GM18502 (cell line): Measurements from ENCODE around the gene PTPN12.
A peak's percentile ranks its signal among the peaks of the same experiment; 100 is the strongest.
"Not testable (repeated sequence)": the region's sequence is repeated elsewhere in the genome, so short reads cannot be mapped to it uniquely, and the experiment has no call there.

Experiments used
- ATAC-seq: cut with Tn5 transposase; IDR thresholded peaks from one replicate; pipeline ENCODE4 v1.9.1; 2021; ENCODE audit warnings: mild to moderate bottlenecking; ENCODE audit not compliant: unreplicated experiment, poor library complexity

PTPN12 gene

DNA sequence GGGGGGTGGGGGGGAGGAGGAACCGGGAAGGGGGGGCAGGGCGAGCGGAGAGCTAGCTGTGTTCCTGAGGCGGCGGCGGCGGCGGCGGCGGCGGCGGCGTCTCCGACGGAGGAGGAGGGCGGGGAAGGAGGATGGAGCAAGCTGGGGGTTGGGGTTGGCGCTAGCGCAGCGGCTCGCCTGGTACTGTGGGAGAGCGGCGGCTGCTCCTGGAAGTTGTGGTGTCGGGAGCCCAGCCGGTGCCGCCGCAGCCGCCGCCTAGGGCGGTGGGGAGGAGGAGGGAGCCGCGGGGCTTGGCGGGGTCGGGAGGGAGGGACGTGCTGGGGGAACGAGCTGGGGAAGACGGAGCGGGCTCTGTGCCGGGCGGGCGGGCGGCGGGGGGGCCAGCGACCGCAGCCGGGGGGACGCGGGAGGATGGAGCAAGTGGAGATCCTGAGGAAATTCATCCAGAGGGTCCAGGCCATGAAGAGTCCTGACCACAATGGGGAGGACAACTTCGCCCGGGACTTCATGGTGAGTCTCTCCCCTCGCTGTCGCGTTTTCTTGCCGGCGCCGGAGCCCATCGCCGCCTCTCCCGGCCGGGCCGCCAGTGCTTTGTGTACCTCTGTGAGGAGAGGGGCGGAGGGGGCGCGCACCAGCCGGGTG lies at the start of gene PTPN12:
PTPN12 (plus strand) TSS at position 160 of the 642 bp plus-strand sequence; CDS start at position 412, 252 bp downstream.
- ATAC-seq, result peak; percentile 39

DNA sequence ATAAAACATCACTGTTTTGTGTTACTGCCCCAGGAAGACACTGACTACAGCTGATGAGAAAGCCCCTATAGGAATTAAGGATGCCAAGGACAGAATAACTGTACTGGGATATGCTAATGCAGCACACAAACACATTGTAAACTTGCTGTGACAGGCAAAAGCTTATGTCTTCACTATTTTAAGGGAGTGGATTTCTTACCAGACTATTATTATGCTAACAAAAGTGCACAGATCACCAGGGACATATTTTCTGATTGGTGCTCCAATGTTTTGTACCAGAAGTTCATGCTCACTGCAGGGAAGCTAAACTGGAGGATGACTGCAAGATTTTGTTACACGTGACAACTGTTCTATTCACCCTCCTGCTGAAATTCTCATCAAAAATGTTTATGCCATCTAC lies 48.1 kb upstream of the PTPN12 start:
- no peak for ATAC-seq

DNA sequence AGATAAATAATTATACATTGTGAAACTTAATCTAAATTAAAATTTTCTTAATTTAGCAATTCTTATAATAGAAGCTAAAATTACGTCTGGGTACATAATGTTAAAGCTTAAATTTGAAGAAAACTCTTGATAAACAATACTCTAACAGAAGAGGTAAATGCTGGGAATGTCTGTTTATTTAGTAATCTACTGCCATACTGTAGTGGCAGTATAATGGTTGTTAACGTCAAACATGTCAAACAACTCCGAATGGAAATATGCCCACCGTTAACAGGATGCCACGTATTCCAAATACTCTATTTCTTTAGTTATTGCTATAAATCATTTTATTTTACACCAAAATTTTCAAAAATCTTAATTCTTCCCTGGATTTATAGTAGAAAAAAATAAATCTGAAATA lies 40.0 kb upstream of the PTPN12 start:
- ATAC-seq, result no peak

DNA sequence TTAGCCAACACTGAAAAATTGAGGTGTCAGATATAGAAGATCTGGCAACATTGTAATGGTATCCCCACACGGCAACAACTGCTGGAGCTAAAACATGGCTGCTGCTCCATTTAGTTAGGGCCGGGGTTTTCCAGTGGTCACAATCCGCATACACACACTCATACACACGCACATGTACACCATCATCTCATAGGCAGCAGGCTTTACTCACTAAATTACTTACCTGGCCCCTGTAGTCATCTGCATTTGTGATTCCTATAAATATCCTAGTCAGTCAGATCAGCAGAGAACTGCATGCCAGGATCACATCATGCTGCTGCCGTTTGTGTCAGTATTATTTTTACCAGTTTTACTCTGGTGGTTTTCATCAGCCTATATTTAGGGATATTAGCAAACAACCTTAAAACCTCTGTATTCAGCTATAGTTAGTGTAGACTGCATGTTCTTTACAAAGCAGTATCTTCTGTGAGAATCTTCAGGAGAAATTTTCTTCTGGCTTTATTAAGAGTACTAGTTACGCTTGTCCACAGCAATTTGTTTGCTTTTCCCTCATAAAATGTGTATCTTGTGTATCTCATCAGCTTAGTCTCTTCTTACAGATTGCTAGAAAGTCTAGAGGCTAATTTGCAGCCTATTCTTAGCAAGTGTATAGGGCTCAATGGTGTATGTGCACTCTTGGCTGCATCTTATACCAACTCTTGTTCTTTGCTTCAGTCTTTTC lies 38.3 kb upstream of the PTPN12 start:
- ATAC-seq, result peak; percentile 78

DNA sequence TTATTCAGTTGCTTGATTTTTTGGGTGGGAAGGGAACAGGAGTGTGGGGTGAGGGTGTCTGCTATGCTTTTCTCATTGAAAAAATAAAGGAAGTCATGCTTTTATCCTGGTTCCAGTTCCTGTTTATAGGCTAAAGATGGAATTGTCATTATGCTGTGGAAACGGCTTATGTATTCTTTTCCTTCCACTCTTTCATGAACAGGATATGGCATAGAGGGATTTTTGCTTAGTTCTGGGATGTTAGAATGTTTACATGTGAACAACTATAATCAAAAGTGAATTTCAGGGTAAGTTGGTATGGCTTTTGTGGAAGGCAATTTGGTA lies 35.9 kb upstream of the PTPN12 start:
- ATAC-seq, result no peak

DNA sequence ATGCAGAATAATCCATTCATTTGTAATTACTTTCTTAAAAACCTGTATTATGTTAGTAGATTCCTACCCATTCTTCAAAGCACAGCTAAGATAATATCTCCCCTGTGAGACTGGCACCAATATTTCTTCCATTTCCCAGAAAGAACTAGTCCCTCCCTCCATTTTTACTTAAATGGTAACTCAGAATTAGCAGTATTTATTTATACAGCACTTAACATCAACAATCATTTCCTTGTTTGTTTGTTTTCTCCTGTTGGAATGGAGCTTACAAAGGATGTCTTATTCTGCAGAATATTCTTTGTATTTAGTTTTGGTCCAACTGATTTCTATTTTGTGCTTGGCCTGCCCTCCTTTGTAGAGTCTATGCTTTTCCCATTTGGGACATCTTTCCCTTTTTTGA lies 32.1 kb upstream of the PTPN12 start:
- ATAC-seq, result no peak

DNA sequence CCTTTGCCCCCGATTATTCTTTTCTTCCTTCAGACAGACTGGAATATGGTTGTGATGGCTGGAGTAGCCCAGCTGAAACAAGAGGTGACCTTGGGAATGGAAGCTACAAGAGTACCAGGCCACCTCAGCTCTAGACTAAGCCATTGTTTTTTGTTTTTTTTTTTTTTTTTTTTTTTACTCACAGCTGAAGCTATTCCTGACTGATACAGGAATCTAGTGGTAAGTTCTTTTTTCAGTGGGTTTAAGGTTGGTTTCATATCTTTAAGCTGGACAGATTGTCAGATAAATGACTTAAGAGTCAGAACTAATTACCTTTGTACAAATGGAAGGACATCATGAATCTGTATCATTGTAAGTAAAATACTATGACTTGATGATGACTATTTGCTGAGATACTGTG lies 30.2 kb upstream of the PTPN12 start:
- no peak for ATAC-seq

DNA sequence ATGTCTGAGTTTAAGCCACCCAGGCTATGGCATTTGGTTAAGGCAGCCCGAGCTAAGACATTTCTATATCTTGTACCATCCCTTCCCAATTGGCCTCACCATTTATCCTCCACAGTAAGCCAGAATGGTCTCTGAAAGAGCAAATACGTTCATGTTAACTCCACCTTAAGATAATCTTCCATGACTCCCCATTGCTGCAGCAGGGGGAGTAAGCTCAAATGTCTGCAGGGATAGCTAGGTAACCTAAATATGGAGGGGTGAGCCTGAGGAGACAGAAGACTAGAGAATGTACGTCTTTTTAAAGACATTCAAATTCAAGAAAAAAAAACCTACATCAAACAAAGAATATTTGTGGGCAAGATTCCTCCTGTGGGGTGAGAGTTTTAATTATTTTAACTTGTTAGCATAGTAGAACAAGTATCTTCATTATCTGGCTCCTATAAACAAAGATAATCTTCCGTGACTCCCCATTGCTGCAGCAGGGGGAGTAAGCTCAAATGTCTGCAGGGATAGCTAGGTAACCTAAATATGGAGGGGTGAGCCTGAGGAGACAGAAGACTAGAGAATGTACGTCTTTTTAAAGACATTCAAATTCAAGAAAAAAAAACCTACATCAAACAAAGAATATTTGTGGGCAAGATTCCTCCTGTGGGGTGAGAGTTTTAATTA lies 24.0 kb upstream of the PTPN12 start:
- not testable (repeated sequence) for ATAC-seq

DNA sequence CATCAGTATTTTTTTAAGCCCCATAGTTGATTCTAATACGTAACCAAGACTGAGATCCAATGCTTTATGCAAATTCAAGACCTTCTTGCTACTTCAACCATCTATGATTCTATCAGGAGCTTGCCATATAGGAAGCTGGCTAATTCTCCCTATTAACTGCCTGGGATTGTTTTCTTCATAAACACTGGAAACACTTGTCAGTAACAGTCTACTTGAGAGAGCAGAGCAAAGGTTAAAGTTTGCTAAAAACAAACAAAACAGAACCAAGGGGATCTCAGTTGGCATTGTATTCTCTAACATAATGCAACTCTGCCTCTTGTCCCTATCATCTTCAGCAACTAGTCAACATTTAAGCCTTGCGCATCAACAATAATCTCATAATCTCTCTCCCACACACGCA lies 21.0 kb upstream of the PTPN12 start:
- ATAC-seq, result no peak

DNA sequence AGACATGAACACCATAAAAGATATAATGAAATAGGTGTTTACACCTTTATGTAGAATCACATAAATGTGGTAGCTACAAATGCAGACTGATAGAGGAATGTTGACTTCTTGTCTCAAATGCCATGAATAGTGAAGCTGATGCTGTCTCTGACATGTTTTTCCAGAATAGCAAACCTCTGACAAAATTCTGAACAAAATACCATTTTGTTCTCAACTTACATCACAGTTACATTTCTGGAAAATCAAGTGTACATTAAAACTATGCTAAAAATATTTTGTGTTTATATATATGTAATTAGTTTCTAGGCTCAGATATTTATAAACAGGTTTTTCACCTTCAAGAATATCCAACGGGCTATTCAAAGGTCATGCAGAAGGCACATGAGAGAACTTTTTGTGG lies 16.8 kb upstream of the PTPN12 start:
- no peak for ATAC-seq

DNA sequence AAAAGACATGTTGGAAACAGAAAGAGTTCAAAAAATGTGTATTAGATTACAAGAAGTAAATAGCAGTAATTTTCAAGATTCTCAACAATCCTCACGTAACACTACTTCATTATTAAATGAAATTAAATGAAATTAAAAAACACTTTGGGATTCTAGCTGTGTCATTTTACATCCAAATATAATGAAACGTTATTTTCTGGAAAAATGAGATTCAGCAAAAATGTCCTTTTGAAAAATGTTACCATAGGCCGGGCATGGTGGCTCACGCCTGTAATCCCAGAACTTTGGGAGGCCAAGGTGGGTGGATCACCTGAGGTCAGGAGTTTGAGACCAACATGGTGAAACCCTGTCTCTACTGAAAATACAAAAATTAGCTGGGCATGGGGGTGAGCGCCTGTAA lies 15.6 kb upstream of the PTPN12 start:
- ATAC-seq, result not testable (repeated sequence)

DNA sequence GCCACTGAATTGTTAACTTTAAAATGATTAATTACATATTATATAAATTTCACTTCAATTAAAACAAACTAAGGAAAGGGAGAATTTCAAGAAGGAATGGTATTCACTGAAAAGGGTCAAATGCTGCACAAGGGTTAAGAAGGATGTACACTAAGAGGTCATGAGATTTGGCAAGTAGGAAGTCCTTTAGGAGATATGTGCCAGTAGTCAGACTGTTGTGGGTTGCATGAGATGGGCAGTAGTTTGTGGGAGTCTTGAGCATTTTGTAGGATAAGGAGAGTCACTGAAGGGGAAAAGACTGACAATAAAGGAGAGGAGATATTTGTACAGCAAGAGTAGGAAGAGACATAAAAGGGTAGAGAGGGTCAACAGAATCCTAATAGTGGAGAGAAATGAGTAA lies 12.4 kb upstream of the PTPN12 start:
- ATAC-seq, result no peak

DNA sequence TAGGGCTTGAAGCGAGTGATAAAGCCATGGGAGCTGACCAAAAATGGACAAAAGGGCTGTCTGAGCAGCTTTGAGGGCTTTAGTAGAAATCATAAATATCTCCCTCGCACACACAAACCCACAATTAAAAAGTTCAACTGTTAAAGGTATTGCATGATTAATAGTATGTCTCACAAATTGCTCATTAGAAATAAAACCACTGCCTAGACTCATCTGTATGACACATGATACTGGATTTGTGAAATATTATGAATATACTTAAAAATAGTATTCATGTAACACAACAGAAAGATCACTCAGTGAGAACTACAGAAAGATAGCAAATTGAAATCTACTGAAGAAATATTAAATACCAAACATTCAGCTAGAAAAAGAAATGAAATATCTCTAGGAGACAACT lies 11.9 kb upstream of the PTPN12 start:
- ATAC-seq, result no peak

DNA sequence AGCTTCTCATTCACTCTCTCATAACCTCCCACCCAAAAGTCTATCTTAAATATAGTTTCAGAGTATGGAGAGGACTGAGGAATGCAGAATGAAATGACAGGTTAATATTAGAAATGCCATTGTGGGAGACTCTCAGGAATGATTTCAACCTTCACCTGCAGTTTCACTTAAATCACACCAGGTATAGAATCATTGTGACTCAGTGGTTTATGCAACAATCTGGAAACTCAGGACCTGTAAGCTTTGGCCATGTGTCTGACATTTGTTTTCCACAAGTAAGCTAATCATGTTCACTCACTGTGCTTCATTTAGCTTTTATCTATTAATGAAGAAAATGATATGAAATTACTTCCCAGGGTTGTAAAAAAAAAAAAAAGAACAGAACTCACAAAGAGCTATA lies 8.7 kb upstream of the PTPN12 start:
- ATAC-seq, result no peak

DNA sequence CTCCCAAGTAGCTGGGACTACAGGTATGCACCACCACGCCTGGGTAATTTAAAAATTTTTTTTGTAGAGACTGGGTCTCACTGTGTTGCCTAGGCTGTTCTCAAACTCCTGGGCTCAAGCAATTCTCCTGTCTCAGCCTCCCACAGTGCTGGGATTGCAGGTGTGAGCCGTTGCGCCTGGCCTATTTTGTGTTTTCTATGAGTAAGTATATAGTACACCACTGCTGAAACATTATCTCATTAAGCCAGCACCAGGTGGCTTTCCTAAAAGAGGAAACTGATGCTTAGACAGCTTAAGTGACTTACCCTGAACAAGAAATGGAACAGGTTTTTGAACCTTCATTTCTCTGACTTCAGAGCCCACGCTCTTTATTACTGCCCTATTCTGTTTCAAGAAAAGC lies 7.8 kb upstream of the PTPN12 start:
- ATAC-seq, result no peak

DNA sequence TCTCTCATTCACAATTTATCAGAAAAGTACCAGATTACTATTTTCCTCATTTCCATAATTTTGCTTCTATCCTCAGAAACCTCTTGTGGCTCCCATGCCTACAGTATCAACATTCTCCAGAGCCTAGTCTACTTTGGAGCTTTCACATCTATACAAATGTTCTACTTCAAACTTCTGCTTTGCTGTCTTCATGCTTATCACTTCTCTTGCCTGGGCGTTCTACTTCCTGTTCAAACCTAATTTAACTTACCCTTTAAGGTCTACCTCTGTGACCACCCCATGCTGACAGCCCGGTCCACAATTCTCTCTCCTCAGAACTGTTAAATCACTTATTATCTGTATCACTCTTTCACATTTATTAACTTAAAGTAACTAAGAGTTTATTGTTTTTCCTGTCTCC lies 6.1 kb upstream of the PTPN12 start:
- ATAC-seq, result peak; percentile 69

DNA sequence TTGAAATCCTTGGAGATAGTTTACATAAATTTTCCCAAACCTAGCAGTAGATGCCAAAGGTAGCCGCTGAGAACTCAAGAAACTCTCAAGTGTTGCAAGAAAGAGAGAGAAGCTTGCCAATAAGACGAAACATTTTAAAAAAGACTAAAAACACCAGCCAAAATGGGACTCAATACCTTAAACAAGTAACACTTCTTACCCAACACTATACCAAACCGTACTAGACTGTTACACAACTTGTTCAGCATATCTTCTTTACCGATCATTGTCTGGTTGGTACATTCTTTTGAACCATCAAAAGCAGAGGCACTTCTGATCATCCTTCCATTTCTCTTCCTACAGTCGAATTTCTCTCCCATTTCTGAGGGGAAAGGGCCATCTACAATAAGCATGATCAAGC lies 4.8 kb upstream of the PTPN12 start:
- ATAC-seq, result no peak

DNA sequence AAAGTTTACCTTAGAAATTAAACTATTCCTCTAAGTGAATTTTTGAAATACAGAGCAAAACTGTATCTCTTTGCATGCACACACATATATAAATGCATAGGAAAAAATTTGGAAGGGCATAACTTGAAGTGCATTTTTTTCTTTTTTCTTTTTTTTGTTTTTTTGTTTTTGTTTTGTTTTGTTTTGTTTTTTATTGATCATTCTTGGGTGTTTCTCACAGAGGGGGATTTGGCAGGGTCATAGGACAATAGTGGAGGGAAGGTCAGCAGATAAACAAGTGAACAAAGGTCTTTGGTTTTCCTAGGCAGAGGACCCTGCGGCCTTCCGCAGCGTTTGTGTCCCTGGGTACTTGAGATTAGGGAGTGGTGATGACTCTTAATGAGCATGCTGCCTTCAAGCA lies 4.4 kb upstream of the PTPN12 start:
- ATAC-seq, result not testable (repeated sequence)

DNA sequence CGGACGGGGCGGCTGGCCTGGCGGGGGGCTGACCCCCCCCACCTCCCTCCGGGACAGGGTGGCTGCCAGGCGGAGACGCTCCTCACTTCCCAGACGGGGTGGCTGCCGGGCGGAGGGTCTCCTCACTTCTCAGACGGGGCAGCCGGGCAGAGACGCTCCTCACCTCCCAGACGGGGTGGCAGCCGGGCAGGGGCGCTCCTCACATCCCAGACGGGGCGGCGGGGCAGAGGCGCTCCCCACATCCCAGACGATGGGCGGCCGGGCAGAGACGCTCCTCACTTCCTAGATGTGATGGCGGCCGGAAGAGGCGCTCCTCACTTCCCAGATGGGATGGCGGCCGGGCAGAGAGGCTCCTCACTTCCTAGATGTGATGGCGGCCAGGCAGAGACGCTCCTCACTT lies 3.0 kb upstream of the PTPN12 start:
- ATAC-seq, result not testable (repeated sequence)

DNA sequence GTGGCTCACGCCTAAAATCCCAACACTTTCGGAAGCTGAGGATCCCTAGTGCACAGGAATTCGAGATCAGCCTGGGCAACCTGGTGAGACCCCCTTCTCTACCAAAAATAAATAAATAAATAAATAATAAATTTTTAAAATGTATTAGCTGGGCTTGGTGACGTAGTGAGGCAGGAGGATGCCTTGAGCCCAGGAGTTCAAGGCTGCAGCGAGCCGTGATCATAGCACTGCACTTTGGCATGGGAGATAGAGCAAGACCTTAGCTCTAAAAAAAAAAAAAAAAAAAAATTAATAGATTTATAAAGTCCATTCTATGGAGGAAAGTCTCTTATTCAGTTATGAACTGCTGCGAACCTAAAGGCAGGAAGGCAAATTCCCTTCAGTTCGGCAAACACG lies 1.1 kb upstream of the PTPN12 start:
- ATAC-seq, result no peak

DNA sequence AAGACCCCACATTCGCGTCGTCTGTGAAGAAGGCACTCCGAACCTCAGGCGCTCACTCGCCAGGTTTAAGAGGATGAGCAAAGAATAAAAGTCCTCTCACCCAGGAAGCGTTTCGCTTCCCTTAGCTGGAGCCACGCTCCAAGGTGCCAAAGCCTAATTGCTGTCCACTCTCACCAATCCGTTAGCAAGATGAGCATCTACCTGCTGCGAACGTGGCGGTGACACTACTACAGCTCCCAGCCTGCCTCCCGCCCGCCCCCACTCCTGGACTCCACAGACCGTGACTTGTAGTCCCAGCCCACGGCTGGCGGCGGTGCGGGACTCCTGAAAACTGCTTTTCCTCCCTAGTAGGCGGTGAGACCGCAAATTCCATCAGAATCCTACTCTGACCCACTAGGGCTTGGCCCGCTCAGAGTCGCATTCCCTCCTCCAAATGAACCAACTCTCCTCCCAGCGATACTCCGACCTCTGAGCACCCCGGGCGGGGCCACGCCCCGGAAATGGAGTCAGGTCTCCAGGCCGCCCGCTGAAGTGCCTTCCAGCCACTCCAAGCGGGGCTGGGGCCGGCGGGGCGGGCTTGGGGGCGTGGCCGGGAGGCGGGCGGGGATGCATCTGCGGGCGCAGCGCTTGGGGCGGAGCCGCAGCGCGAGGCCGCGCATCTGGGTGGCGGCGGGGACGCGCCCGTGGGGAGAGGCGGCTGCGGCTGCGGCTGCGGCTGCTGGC lies 521 bp upstream of the PTPN12 start:
- ATAC-seq, result peak; percentile 94
